HepG2 (cell line): ENCODE data around the gene GABRG3. TPM values are rescaled to one million over a fixed set of nuclear protein-coding genes. Genes with fewer than 3 reads are reported as not detected.

Source experiments
- ATAC-seq: fragments of 200-7000 bp; cut with Tn5 transposase; 3 replicates; pipeline ENCODE4 v1.9.1; 2020; ENCODE audit warnings: mild to moderate bottlenecking, moderate library complexity
- BruUV-seq: library from RNA; stranded (reverse); fragments of 400-500 nt; replicated peaks from 2 replicates; lab custom pipeline; 2021; lab: Mats Ljungman, UMichigan
- CTCF ChIA-PET: fragments of 300-600 bp; formaldehyde crosslinking; extraction: SDS; loops from one replicate; lab custom pipeline; 2021; ENCODE audit warnings: low total read pairs, inconsistent platforms, low intra/inter-chr PET ratio; lab: Yijun Ruan, JAX
- POLR2A ChIA-PET: fragments of 350-600 bp; sonication (Branson Sonifier 250); formaldehyde crosslinking; loops from one replicate; lab custom pipeline; 2020; ENCODE audit warnings: antibody characterized with exemption, inconsistent platforms; lab: Yijun Ruan, JAX
- DNase-seq: peaks from one replicate; pipeline ENCODE4 v3.0.0-alpha.2; 2015; ENCODE audit warnings: low spot score
- FAIRE-seq: peaks from 3 replicates; lab custom pipeline; 2011; peaks lifted over from hg19 to GRCh38; lab: Jason Lieb, UNC
- H2AFZ ChIP-seq: one replicate; pipeline ENCODE4 v1.6.1; 2011; ENCODE audit warnings: low read length, inconsistent platforms
- H3K27ac ChIP-seq: fragments of 300-600 bp; 3 replicates; pipeline ENCODE4 v1.8.0; 2011; ENCODE audit warnings: mixed run types, mild to moderate bottlenecking, mixed read lengths, low read length, inconsistent platforms; ENCODE audit not compliant: insufficient read depth; ENCODE audit errors: extremely low read length
- H3K27me3 ChIP-seq, 2 experiments: fragments of 200-600 bp in 1 of 2; 2 replicates in 1 of 2; 3 replicates in 1 of 2; pipeline versions ENCODE4 v1.6.0 to v1.8.0; 2011; ENCODE audit warnings: low read length in 2 of 2, mild to moderate bottlenecking in 2 of 2, moderate library complexity in 2 of 2, inconsistent platforms in 1 of 2; ENCODE audit not compliant: insufficient read depth in 2 of 2, control insufficient read depth in 1 of 2
- H3K36me3 ChIP-seq, 2 experiments: fragments of 200-600 bp in 1 of 2; replicated peaks in 1 of 2; 2 replicates in 1 of 2; 3 replicates in 1 of 2; pipeline versions ENCODE4 v1.5.1 to v1.8.0; 2011; ENCODE audit warnings: low read length in 2 of 2, inconsistent platforms in 1 of 2; ENCODE audit not compliant: insufficient read depth in 2 of 2, control insufficient read depth in 1 of 2
- H3K4me1 ChIP-seq: 2 replicates; pipeline ENCODE4 v1.5.1; 2012; ENCODE audit warnings: low read length, inconsistent platforms; ENCODE audit not compliant: insufficient read depth
- H3K4me2 ChIP-seq: 2 replicates; pipeline ENCODE4 v1.6.0; 2011; ENCODE audit warnings: low read depth, low read length, inconsistent platforms
- H3K4me3 ChIP-seq, 3 experiments: fragments of 200-600 bp in 1 of 3; sonication (generic), shearing (Covaris generic) in 1 of 3; replicated peaks in 1 of 3; 2 replicates each; pipeline ENCODE4 v1.5.1; 2011 to 2016; ENCODE audit warnings: low read length in 3 of 3, inconsistent platforms in 2 of 3, low read depth in 2 of 3, mild to moderate bottlenecking in 2 of 3, control low read depth in 1 of 3, mixed read lengths in 1 of 3; ENCODE audit not compliant: insufficient read depth in 1 of 3
- H3K79me2 ChIP-seq: one replicate; pipeline ENCODE4 v1.6.1; 2011; ENCODE audit warnings: low read length, inconsistent platforms; ENCODE audit not compliant: insufficient read depth
- H3K9ac ChIP-seq: 2 replicates; pipeline ENCODE4 v1.6.0; 2011; ENCODE audit warnings: mild to moderate bottlenecking, low read depth, low read length, inconsistent platforms; ENCODE audit not compliant: insufficient read depth
- H3K9me3 ChIP-seq: 2 replicates; pipeline ENCODE4 v1.5.1; 2012; ENCODE audit warnings: mild to moderate bottlenecking, low read length
- H4K20me1 ChIP-seq: 2 replicates; pipeline ENCODE4 v1.6.0; 2011; ENCODE audit warnings: inconsistent platforms, mild to moderate bottlenecking, low read length, moderate library complexity; ENCODE audit not compliant: insufficient read depth
- EHMT2 ChIP-seq: fragments of 200-600 bp; sonication (generic); IDR thresholded peaks from 2 replicates; pipeline ENCODE4 v1.7.0; 2017; ENCODE audit warnings: antibody characterized with exemption, low read depth, low read length, borderline replicate concordance
- GFI1 ChIP-seq: sonication (generic); formaldehyde crosslinking; IDR thresholded peaks from 2 replicates; pipeline ENCODE4 v1.5.0; 2020; ENCODE audit warnings: missing genetic modification reagents, mild to moderate bottlenecking, borderline replicate concordance
- HCFC1 ChIP-seq: fragments of 150-350 bp; IDR thresholded peaks from 2 replicates; pipeline ENCODE4 v1.6.1; 2014; ENCODE audit warnings: low read depth, low read length
- IKZF4 ChIP-seq: sonication (generic); formaldehyde crosslinking; IDR thresholded peaks from 2 replicates; pipeline ENCODE4 v1.5.1; 2020; ENCODE audit warnings: borderline replicate concordance, mild to moderate bottlenecking, low read depth, missing genetic modification reagents; ENCODE audit errors: not compliant biosample characterization
- KDM2A ChIP-seq: sonication (generic); formaldehyde crosslinking; IDR thresholded peaks from 2 replicates; pipeline ENCODE4 v1.4.0; 2020; ENCODE audit warnings: low read depth, missing genetic modification reagents, borderline replicate concordance
- KLF15 ChIP-seq: sonication (generic); formaldehyde crosslinking; IDR thresholded peaks from 2 replicates; pipeline ENCODE4 v1.8.1; 2023; ENCODE audit warnings: borderline replicate concordance, mild to moderate bottlenecking, inconsistent platforms, missing genetic modification reagents, mixed read lengths
- MTA3 ChIP-seq: sonication (generic); formaldehyde crosslinking; IDR thresholded peaks from 2 replicates; pipeline ENCODE4 v1.4.0; 2020; ENCODE audit warnings: missing genetic modification reagents
- NBN ChIP-seq: fragments of 450-650 bp; conservative IDR thresholded peaks from 2 replicates; pipeline ENCODE4 v1.6.1; 2017
- NR2F2 ChIP-seq: IDR thresholded peaks from 2 replicates; pipeline ENCODE4 v1.6.1; 2012; ENCODE audit warnings: low read depth, inconsistent platforms, borderline replicate concordance
- PITX1 ChIP-seq: sonication (generic); formaldehyde crosslinking; IDR thresholded peaks from 2 replicates; pipeline ENCODE4 v1.5.1; 2020; ENCODE audit warnings: mild to moderate bottlenecking, missing genetic modification reagents
- RNF2 ChIP-seq: fragments of 450-650 bp; conservative IDR thresholded peaks from 2 replicates; pipeline ENCODE4 v1.6.1; 2016; ENCODE audit warnings: low read depth
- STAT5B ChIP-seq: sonication (generic); formaldehyde crosslinking; IDR thresholded peaks from 2 replicates; pipeline ENCODE4 v1.4.0; 2020; ENCODE audit warnings: missing genetic modification reagents
- TFE3 ChIP-seq: IDR thresholded peaks from 2 replicates; pipeline ENCODE4 v1.6.1; 2016
- YEATS4 ChIP-seq: sonication (generic); formaldehyde crosslinking; IDR thresholded peaks from 2 replicates; pipeline ENCODE4 v1.4.0; 2020; ENCODE audit warnings: missing genetic modification reagents, borderline replicate concordance
- ZBTB3 ChIP-seq: sonication (generic); formaldehyde crosslinking; IDR thresholded peaks from 2 replicates; pipeline ENCODE4 v1.4.0; 2020; ENCODE audit warnings: low read depth, mild to moderate bottlenecking, moderate library complexity, missing genetic modification reagents, borderline replicate concordance
- ZNF382 ChIP-seq: sonication (generic); formaldehyde crosslinking; IDR thresholded peaks from 2 replicates; pipeline ENCODE4 v1.5.0; 2020; ENCODE audit warnings: missing genetic modification reagents, mild to moderate bottlenecking, borderline replicate concordance
- ZNF75D ChIP-seq: sonication (generic); formaldehyde crosslinking; IDR thresholded peaks from 2 replicates; pipeline ENCODE4 v1.8.1; 2023; ENCODE audit warnings: missing genetic modification reagents, mild to moderate bottlenecking, borderline replicate concordance
- WGBS: methylation state at CpG from one replicate; pipeline ENCODE4 v1.1.6; 2017; ENCODE audit warnings: low lambda C conversion rate; 5-methylcytosine and 5-hydroxymethylcytosine counted together
- in situ Hi-C: cut with HindIII; loops from 2 replicates; pipeline ENCODE4 v1.10.0; 2017; ENCODE audit warnings: low pct_unique_long_range_greater_than_20kb; ENCODE audit not compliant: extremely low pct_ligation_motif_present
- intact Hi-C: fragments of 100-400 bp; cut with micrococcal nuclease; formaldehyde crosslinking; loops from one replicate; pipeline ENCODE4 v1.10.0; 2022; ENCODE audit not compliant: unreplicated experiment
- polyA plus RNA-seq, 8 experiments: library from polyadenylated mRNA; depleted of rRNA in 3 of 8; stranded (reverse) in 7 of 8; unstranded in 1 of 8; fragments of >200 nt; fragmentation: Illumina TruSeq in 4 of 8; extraction: Trizol in 4 of 8; gene quantifications; 2 replicates each; pipeline versions ENCODE4 v1.2.1 to v1.2.3, GENCODE V29; 2011 to 2016; ENCODE audit warnings: low read depth in 4 of 8, missing spikeins in 1 of 8, mixed read lengths in 1 of 8; ENCODE audit not compliant: insufficient read depth in 1 of 8
- total RNA-seq, 5 experiments: library from RNA; depleted of rRNA; stranded (reverse); fragments of >200 nt; fragmentation: Illumina TruSeq; extraction: Trizol; gene quantifications; 2 replicates each; pipeline ENCODE4 v1.2.3, GENCODE V29; 2016; ENCODE audit warnings: low read depth in 1 of 5

Gene GABRG3
- total and polyA plus RNA-seq, 2 of the 13 experiments (the other 11 are each of a cell fraction or from before 2014, with no cell fraction given) = not detected

- intact Hi-C loops (no loop called here), in situ Hi-C loops (no loop called here)
- Histone ChIP-seq H3K9ac (no peak overlapping the region), H3K9me3 (0 out of 2 replicates have a peak, but pooled peaks cover 6% of the 10 kb centered on the region), H3K36me3 (no peaks in the 10 kb centered on the region), H3K4me2 (no peak overlapping the region), H2AFZ (no peak overlapping the region), H3K4me3 (no peak overlapping the region), H3K4me1 (no peaks in the 10 kb centered on the region), H4K20me1 (no peaks in the 10 kb centered on the region), H3K27me3 (no peaks in the 10 kb centered on the region), H3K27ac (no peak overlapping the region), H3K79me2 (no peaks in the 10 kb centered on the region)
- POLR2A ChIA-PET = no interaction called here
- FAIRE-seq (no peak), ATAC-seq (no peak), DNase-seq (no peak)
- 0% methylated on average over 2 of the region's 9 CpGs for WGBS
- CTCF ChIA-PET = no interaction called here
- no peak for TF ChIP-seq ZNF75D
- BruUV-seq = no TSS peak
Measured at GRCh38 chr15:27101982-27102381, 131.0 kb downstream of the GABRG3 start.

- ATAC-seq (no peak), DNase-seq (no peak), FAIRE-seq (no peak)
- TF ChIP-seq TFE3 (CRISPR knock-in tag) (no peak), NR2F2 (no peak), HCFC1 (no peak), RNF2 (no peak), GFI1 (no peak), YEATS4 (CRISPR knock-in tag) (no peak), MTA3 (CRISPR knock-in tag) (no peak), NBN (no peak), EHMT2 (no peak), KDM2A (CRISPR knock-in tag) (no peak), ZBTB3 (CRISPR knock-in tag) (no peak), KLF15 (CRISPR knock-in tag) (no peak), ZNF382 (CRISPR knock-in tag) (no peak), IKZF4 (no peak), PITX1 (CRISPR knock-in tag) (no peak), STAT5B (CRISPR knock-in tag) (no peak)
- no TSS peak for BruUV-seq
- H3K9ac ChIP-seq = no peak overlapping the region
- POLR2A ChIA-PET = no interaction called here
- no peaks in the 10 kb centered on the region for H3K79me2 ChIP-seq
- no peak overlapping the region for H3K4me3 ChIP-seq
- H4K20me1 ChIP-seq = no peaks in the 10 kb centered on the region
- WGBS = 15% methylated on average over 4 of the region's 4 CpGs
- CTCF ChIA-PET = no interaction called here
- no peaks in the 10 kb centered on the region for H3K36me3 ChIP-seq
- intact Hi-C loops = no loop called here
- no peaks in the 10 kb centered on the region for H3K4me1 ChIP-seq
- H2AFZ ChIP-seq = no peak overlapping the region
- H3K9me3 ChIP-seq = peaks cover 12% of the 10 kb centered on the region; the same call in 1 of the 2 replicates
- no peaks in the 10 kb centered on the region for H3K27me3 ChIP-seq
- H3K27ac ChIP-seq = no peak overlapping the region
- in situ Hi-C loops = no loop called here
- H3K4me2 ChIP-seq = no peak overlapping the region
Measured at GRCh38 chr15:27111323-27111722, 140.3 kb downstream of the GABRG3 start.
